WTC11 (cell line): Measurements from ENCODE around the gene WSCD2. TPM values are rescaled to one million over a fixed set of nuclear protein-coding genes. Genes with fewer than 3 reads are reported as not detected.
"Not testable (repeated sequence)": the region's sequence is repeated elsewhere in the genome, so short reads cannot be mapped to it uniquely, and the experiment has no call there.

Source experiments
- ATAC-seq: fragments of 200-7000 bp; cut with Tn5 transposase; 2 replicates; pipeline ENCODE4 v1.10.0; 2021; ENCODE audit warnings: mild to moderate bottlenecking, moderate library complexity
- CTCF ChIA-PET: fragments of 300-600 bp; sonication (Branson Sonifier 250); formaldehyde crosslinking; loops from one replicate; lab custom pipeline; 2021; ENCODE audit warnings: antibody characterized with exemption; lab: Charles Lee
- POLR2A ChIA-PET: fragments of 350-600 bp; sonication (Branson Sonifier 250); formaldehyde crosslinking; loops from one replicate; lab custom pipeline; 2021; ENCODE audit warnings: antibody characterized with exemption; lab: Charles Lee
- DNase-seq: peaks from one replicate; pipeline ENCODE4 v3.0.0; 2021; ENCODE audit warnings: low spot score
- H3K27ac Mint-ChIP-seq: 2 replicates; pipeline ENCODE4 v1.8.0; 2021; ENCODE audit warnings: mixed read lengths
- H3K27me3 Mint-ChIP-seq: 2 replicates; pipeline ENCODE4 v1.8.0; 2021; ENCODE audit warnings: low read depth, mild to moderate bottlenecking, moderate library complexity, mixed read lengths
- H3K36me3 Mint-ChIP-seq: 2 replicates; pipeline ENCODE4 v1.8.0; 2021; ENCODE audit warnings: mixed read lengths
- H3K4me1 Mint-ChIP-seq: 2 replicates; pipeline ENCODE4 v1.8.0; 2022; ENCODE audit warnings: mixed read lengths
- H3K4me3 Mint-ChIP-seq: 2 replicates; pipeline ENCODE4 v1.8.0; 2021; ENCODE audit warnings: mild to moderate bottlenecking, moderate library complexity, mixed read lengths
- H3K9me3 Mint-ChIP-seq: 2 replicates; pipeline ENCODE4 v1.8.0; 2021; ENCODE audit warnings: mixed read lengths
- CREB1 ChIP-seq: sonication (generic); formaldehyde crosslinking; IDR thresholded peaks from 2 replicates; pipeline ENCODE4 v1.8.0; 2023; ENCODE audit warnings: mild to moderate bottlenecking, missing genetic modification reagents
- FOXJ3 ChIP-seq: sonication (generic); formaldehyde crosslinking; IDR thresholded peaks from 2 replicates; pipeline ENCODE4 v1.9.0; 2021; ENCODE audit warnings: missing genetic modification reagents, mild to moderate bottlenecking, borderline replicate concordance
- GRHL2 ChIP-seq: fragments of 250-450 bp; sonication (Bioruptor Pico); IDR thresholded peaks from 2 replicates; pipeline ENCODE4 v1.8.0; 2022; ENCODE audit warnings: mild to moderate bottlenecking, moderate library complexity; ENCODE audit not compliant: insufficient replicate concordance, severe bottlenecking
- NFE2L1 ChIP-seq: sonication (generic); formaldehyde crosslinking; IDR thresholded peaks from 2 replicates; pipeline ENCODE4 v1.8.1; 2023; ENCODE audit warnings: missing genetic modification reagents
- NFYB ChIP-seq: sonication (generic); formaldehyde crosslinking; conservative IDR thresholded peaks from 2 replicates; pipeline ENCODE4 v1.8.0; 2022; ENCODE audit warnings: low read depth, missing genetic modification reagents
- NR1H2 ChIP-seq: sonication (generic); formaldehyde crosslinking; IDR thresholded peaks from 2 replicates; pipeline ENCODE4 v1.9.0; 2021; ENCODE audit warnings: mild to moderate bottlenecking, moderate library complexity, missing genetic modification reagents
- NR2C2 ChIP-seq: sonication (generic); formaldehyde crosslinking; IDR thresholded peaks from 2 replicates; pipeline ENCODE4 v1.8.0; 2022; ENCODE audit warnings: mild to moderate bottlenecking, missing genetic modification reagents
- SOX15 ChIP-seq: fragments of 250-450 bp; sonication (Bioruptor Pico); IDR thresholded peaks from 2 replicates; pipeline ENCODE4 v1.9.0; 2021; ENCODE audit warnings: mild to moderate bottlenecking
- ZBTB21 ChIP-seq: sonication (generic); formaldehyde crosslinking; IDR thresholded peaks from 2 replicates; pipeline ENCODE4 v1.8.1; 2023; ENCODE audit warnings: mild to moderate bottlenecking, missing genetic modification reagents, borderline replicate concordance
- ZNF219 ChIP-seq: sonication (generic); formaldehyde crosslinking; IDR thresholded peaks from 2 replicates; pipeline ENCODE4 v1.8.0; 2023; ENCODE audit warnings: missing genetic modification reagents, mild to moderate bottlenecking, borderline replicate concordance
- ZNF263 ChIP-seq: sonication (generic); formaldehyde crosslinking; IDR thresholded peaks from 2 replicates; pipeline ENCODE4 v1.8.1; 2022; ENCODE audit warnings: low read depth, mild to moderate bottlenecking, moderate library complexity, missing genetic modification reagents
- total RNA-seq: library from RNA; stranded (reverse); gene quantifications from 3 replicates; pipeline ENCODE4 v1.2.3, GENCODE V29; 2021
- TF ChIP-seq, protein P1 (sequence below): sonication (generic); formaldehyde crosslinking; IDR thresholded peaks from 2 replicates; pipeline ENCODE4 v1.8.1; 2022; ENCODE audit warnings: low read depth, missing genetic modification reagents, borderline replicate concordance
- TF ChIP-seq, protein P2 (sequence below): sonication (generic); formaldehyde crosslinking; IDR thresholded peaks from 2 replicates; pipeline ENCODE4 v1.8.1; 2023; ENCODE audit warnings: mild to moderate bottlenecking, missing genetic modification reagents
- TF ChIP-seq, protein P3 (sequence below): fragments of 250-450 bp; sonication (Bioruptor Pico); conservative IDR thresholded peaks from 2 replicates; pipeline ENCODE4 v1.9.0; 2021; ENCODE audit warnings: mild to moderate bottlenecking
- TF ChIP-seq, protein P4 (sequence below): fragments of 250-450 bp; sonication (Bioruptor Pico); IDR thresholded peaks from 2 replicates; pipeline ENCODE4 v1.9.0; 2021; ENCODE audit warnings: mild to moderate bottlenecking
- TF ChIP-seq, protein P5 (sequence below): fragments of 250-450 bp; sonication (Bioruptor Pico); IDR thresholded peaks from 2 replicates; pipeline ENCODE4 v1.9.0; 2021; ENCODE audit warnings: mild to moderate bottlenecking
- TF ChIP-seq, protein P6 (sequence below): fragments of 250-450 bp; sonication (Bioruptor Pico); IDR thresholded peaks from 2 replicates; pipeline ENCODE4 v1.9.0; 2021; ENCODE audit warnings: mild to moderate bottlenecking, borderline replicate concordance

The WSCD2 gene
- total RNA-seq, 1 experiment from 2014 or later: 1.1 TPM

DNA sequence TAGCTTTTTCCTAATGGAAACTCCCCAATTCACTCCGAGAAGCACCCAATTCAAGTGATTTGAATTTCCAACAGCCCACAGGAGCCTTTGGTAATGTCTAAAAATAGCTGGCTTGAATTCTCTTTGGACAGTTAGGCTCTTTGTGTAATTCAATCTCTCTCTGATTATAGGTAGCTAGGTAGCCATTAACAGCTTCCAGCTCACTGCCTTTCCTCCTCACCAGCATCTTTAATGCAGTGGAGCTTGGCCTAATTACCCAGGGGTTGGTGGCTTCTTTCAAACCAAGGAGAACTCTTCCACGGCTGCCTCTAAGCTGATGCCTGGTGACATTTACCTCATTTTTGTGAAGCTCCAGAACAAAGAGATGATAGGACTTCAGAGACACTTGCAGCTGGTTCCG is 86.4 kb downstream of the WSCD2 start:
- TF ChIP-seq ZNF263: no peak
- TF ChIP-seq ZBTB21 (CRISPR knock-in tag): no peak
- TF ChIP-seq NFYB (CRISPR knock-in tag): no peak
- Mint-ChIP-seq H3K27ac (no peak overlapping the region), H3K4me1 (peaks cover 28% of the 10 kb centered on the region), H3K9me3 (no peaks in the 10 kb centered on the region), H3K36me3 (no peaks in the 10 kb centered on the region), H3K27me3 (no peaks in the 10 kb centered on the region; the same call in none of the 2 replicates), H3K4me3 (no peak overlapping the region)
- no peak for ATAC-seq
- no peak for DNase-seq
- ChIA-PET POLR2A (no interaction called here), CTCF (interaction anchor here (1.5 kb wide), 1 partner anchor 152 kb away, joined by 4 read pairs; no protein-coding TSS in a partner anchor)

DNA sequence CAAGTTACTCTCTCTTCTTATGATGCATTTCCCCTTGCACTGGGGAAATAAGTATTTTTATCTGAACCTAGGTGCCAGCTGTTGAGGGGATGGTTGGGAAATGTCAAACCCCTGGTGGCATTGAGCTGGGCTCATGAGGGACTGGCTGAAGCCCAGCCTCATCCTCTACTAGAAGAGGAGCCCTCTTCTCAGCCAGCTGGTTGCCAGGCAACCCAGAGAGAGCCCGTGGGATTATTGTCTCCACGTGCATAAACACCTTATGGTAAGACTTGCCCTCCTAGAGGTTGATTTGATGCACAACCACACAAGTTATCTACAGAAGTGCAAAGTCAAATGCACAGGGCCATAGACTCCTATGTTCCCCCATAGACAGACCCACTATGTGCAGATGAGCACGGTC is 89.8 kb downstream of the WSCD2 start:
- DNase-seq (no peak), ATAC-seq (no peak)
- Mint-ChIP-seq H3K4me1 (peaks cover 20% of the 10 kb centered on the region), H3K36me3 (no peaks in the 10 kb centered on the region), H3K9me3 (no peaks in the 10 kb centered on the region), H3K4me3 (no peak overlapping the region), H3K27me3 (no peaks in the 10 kb centered on the region), H3K27ac (no peak overlapping the region)
- CTCF ChIA-PET: no interaction called here
- POLR2A ChIA-PET: no interaction called here
- TF ChIP-seq, protein P1, sequence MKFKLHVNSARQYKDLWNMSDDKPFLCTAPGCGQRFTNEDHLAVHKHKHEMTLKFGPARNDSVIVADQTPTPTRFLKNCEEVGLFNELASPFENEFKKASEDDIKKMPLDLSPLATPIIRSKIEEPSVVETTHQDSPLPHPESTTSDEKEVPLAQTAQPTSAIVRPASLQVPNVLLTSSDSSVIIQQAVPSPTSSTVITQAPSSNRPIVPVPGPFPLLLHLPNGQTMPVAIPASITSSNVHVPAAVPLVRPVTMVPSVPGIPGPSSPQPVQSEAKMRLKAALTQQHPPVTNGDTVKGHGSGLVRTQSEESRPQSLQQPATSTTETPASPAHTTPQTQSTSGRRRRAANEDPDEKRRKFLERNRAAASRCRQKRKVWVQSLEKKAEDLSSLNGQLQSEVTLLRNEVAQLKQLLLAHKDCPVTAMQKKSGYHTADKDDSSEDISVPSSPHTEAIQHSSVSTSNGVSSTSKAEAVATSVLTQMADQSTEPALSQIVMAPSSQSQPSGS: no peak
- TF ChIP-seq, protein P2, sequence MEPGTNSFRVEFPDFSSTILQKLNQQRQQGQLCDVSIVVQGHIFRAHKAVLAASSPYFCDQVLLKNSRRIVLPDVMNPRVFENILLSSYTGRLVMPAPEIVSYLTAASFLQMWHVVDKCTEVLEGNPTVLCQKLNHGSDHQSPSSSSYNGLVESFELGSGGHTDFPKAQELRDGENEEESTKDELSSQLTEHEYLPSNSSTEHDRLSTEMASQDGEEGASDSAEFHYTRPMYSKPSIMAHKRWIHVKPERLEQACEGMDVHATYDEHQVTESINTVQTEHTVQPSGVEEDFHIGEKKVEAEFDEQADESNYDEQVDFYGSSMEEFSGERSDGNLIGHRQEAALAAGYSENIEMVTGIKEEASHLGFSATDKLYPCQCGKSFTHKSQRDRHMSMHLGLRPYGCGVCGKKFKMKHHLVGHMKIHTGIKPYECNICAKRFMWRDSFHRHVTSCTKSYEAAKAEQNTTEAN (CRISPR knock-in tag): no peak
- no peak for TF ChIP-seq NFE2L1 (CRISPR knock-in tag)
- TF ChIP-seq SOX15 (CRISPR knock-in tag): no peak
- no peak for TF ChIP-seq ZNF219
- no peak for TF ChIP-seq NR2C2 (CRISPR knock-in tag)

DNA sequence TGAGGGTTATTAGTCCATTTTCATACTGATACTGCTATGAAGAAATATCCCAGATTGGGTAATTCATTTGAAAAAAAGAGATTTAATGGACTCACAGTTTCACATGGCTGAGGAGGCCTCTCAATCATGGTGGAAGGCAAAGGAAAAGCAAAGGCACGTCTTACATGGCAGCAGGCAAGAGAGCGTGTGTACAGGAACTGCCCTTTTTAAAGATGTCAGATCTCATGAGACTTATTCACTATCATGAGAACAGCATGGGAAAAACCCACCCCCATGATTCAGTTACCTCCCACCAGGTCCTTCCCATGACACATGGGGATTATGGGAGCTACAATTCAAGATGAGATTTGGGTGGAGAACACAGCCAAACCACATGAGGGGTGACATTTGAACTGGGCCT is 96.0 kb downstream of the WSCD2 start:
- ATAC-seq, H3K27me3 Mint-ChIP-seq, H3K36me3 Mint-ChIP-seq, H3K27ac Mint-ChIP-seq, POLR2A ChIA-PET, DNase-seq, H3K4me3 Mint-ChIP-seq, H3K9me3 Mint-ChIP-seq: not testable (repeated sequence)
- peaks cover 14% of the 10 kb centered on the region for H3K4me1 Mint-ChIP-seq
- CTCF ChIA-PET: interaction anchor here (1.4 to 2.7 kb wide), 4 partner anchors 10 to 270 kb away, joined by 3 to 15 read pairs (median 4); no protein-coding TSS in a partner anchor

DNA sequence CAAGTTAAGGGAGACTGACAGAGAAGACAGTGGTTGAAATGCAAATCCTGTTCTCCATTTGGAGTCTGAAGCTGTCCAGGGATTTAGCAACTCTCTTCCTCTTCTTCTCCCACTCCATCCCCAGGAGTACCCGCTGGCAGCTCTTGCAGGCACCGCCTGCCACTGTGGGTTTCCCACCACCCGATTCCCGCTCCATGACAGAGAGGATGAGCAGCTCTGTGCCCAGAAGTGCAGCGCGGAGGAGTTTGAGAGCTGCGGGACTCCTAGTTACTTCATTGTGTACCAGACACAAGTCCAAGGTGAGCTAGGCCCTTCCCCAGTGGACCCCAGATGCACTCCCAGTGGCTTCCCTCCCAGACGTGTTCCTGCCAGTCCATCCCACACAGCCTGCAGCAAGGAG is 97.8 kb downstream of the WSCD2 start:
- ChIA-PET POLR2A (no interaction called here), CTCF (interaction anchor here (2.7 kb wide), 1 partner anchor 10 kb away, joined by 15 read pairs; no protein-coding TSS in a partner anchor)
- ATAC-seq: no peak
- no peaks in the 10 kb centered on the region; the same call in 1 of the 2 replicates for H3K27me3 Mint-ChIP-seq
- H3K27ac Mint-ChIP-seq: no peak overlapping the region
- peaks cover 3% of the 10 kb centered on the region; the same call in 1 of the 2 replicates for H3K9me3 Mint-ChIP-seq
- H3K36me3 Mint-ChIP-seq: no peaks in the 10 kb centered on the region
- H3K4me3 Mint-ChIP-seq: no peak overlapping the region
- DNase-seq: no peak
- H3K4me1 Mint-ChIP-seq: peaks cover 19% of the 10 kb centered on the region
- TF ChIP-seq, protein P3, sequence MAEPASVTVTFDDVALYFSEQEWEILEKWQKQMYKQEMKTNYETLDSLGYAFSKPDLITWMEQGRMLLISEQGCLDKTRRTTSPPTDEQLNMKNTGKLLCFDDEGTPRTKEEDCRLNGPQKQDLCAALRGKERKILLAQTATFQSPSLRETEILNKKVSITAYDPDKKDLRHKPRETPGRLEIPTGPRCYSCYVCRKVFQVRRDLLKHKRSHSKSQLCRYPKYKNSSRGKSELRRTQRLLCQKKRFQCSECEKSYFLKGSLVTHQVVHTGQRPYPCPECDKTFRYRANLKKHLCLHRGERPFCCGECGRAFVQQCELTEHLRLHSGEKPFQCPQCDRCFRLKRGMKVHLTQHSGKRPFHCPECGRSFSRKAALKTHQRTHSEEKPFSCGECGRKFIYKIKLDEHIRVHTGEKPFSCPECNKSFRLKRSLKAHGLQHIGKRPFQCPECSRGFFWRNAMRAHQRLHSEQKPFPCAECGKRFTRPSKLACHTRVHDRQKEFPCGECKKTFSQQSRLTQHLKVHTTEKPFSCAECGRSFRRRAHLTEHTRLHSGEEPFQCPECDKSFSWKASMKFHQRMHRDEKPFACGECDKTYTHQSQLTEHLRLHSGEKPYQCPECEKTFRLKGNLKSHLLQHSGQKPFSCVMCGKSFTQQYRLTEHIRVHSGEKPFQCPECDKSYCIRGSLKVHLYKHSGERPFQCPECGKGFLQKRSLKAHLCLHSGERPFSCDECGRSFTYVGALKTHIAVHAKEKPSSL (CRISPR knock-in tag): no peak
- TF ChIP-seq NR1H2 (no peak), GRHL2 (CRISPR knock-in tag) (no peak), ZNF219 (no peak), FOXJ3 (CRISPR knock-in tag) (no peak), CREB1 (no peak)
- TF ChIP-seq, protein P4, sequence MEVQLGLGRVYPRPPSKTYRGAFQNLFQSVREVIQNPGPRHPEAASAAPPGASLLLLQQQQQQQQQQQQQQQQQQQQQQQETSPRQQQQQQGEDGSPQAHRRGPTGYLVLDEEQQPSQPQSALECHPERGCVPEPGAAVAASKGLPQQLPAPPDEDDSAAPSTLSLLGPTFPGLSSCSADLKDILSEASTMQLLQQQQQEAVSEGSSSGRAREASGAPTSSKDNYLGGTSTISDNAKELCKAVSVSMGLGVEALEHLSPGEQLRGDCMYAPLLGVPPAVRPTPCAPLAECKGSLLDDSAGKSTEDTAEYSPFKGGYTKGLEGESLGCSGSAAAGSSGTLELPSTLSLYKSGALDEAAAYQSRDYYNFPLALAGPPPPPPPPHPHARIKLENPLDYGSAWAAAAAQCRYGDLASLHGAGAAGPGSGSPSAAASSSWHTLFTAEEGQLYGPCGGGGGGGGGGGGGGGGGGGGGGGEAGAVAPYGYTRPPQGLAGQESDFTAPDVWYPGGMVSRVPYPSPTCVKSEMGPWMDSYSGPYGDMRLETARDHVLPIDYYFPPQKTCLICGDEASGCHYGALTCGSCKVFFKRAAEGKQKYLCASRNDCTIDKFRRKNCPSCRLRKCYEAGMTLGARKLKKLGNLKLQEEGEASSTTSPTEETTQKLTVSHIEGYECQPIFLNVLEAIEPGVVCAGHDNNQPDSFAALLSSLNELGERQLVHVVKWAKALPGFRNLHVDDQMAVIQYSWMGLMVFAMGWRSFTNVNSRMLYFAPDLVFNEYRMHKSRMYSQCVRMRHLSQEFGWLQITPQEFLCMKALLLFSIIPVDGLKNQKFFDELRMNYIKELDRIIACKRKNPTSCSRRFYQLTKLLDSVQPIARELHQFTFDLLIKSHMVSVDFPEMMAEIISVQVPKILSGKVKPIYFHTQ (CRISPR knock-in tag): no peak
- TF ChIP-seq, protein P5, sequence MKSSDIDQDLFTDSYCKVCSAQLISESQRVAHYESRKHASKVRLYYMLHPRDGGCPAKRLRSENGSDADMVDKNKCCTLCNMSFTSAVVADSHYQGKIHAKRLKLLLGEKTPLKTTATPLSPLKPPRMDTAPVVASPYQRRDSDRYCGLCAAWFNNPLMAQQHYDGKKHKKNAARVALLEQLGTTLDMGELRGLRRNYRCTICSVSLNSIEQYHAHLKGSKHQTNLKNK (CRISPR knock-in tag): no peak
- TF ChIP-seq, protein P6, sequence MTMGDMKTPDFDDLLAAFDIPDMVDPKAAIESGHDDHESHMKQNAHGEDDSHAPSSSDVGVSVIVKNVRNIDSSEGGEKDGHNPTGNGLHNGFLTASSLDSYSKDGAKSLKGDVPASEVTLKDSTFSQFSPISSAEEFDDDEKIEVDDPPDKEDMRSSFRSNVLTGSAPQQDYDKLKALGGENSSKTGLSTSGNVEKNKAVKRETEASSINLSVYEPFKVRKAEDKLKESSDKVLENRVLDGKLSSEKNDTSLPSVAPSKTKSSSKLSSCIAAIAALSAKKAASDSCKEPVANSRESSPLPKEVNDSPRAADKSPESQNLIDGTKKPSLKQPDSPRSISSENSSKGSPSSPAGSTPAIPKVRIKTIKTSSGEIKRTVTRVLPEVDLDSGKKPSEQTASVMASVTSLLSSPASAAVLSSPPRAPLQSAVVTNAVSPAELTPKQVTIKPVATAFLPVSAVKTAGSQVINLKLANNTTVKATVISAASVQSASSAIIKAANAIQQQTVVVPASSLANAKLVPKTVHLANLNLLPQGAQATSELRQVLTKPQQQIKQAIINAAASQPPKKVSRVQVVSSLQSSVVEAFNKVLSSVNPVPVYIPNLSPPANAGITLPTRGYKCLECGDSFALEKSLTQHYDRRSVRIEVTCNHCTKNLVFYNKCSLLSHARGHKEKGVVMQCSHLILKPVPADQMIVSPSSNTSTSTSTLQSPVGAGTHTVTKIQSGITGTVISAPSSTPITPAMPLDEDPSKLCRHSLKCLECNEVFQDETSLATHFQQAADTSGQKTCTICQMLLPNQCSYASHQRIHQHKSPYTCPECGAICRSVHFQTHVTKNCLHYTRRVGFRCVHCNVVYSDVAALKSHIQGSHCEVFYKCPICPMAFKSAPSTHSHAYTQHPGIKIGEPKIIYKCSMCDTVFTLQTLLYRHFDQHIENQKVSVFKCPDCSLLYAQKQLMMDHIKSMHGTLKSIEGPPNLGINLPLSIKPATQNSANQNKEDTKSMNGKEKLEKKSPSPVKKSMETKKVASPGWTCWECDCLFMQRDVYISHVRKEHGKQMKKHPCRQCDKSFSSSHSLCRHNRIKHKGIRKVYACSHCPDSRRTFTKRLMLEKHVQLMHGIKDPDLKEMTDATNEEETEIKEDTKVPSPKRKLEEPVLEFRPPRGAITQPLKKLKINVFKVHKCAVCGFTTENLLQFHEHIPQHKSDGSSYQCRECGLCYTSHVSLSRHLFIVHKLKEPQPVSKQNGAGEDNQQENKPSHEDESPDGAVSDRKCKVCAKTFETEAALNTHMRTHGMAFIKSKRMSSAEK: no peak
